Esophagus squamous epithelium (tissue), 5 donors: Measurements from ENCODE around the gene BUD31. TPM values are rescaled to one million over a fixed set of nuclear protein-coding genes. Genes with fewer than 3 reads are reported as not detected.

Experiments
- DNase-seq: peaks from one replicate; lab custom pipeline; 2025; lab: John Stamatoyannopoulos, UW
- H3K27ac ChIP-seq, 4 donors: fragments of 200-600 bp; sonication (generic); one replicate each; pipeline ENCODE4 v1.5.1; 2016 to 2019; ENCODE audit warnings: mild to moderate bottlenecking in 1 of 4
- H3K27me3 ChIP-seq, 4 donors: fragments of 200-600 bp; sonication (generic); 1 replicate in 3 of 4; 2 replicates in 1 of 4; pipeline versions ENCODE4 v1.5.1 to v1.6.0; 2017 to 2021; ENCODE audit warnings: antibody characterized with exemption in 1 of 4
- H3K36me3 ChIP-seq, 3 donors: fragments of 200-600 bp; sonication (generic); one replicate each; pipeline ENCODE4 v1.5.1; 2016 to 2019
- H3K4me1 ChIP-seq, 3 donors: fragments of 200-600 bp; sonication (generic); one replicate each; pipeline ENCODE4 v1.5.1; 2017 to 2019
- H3K4me3 ChIP-seq, 4 donors: fragments of 200-600 bp; sonication (generic); 1 replicate in 3 of 4; 2 replicates in 1 of 4; pipeline ENCODE4 v1.5.1; 2016 to 2019; ENCODE audit warnings: mild to moderate bottlenecking in 2 of 4, moderate library complexity in 1 of 4
- H3K9me3 ChIP-seq, 3 donors: fragments of 200-600 bp; sonication (generic); one replicate each; pipeline ENCODE4 v1.5.1; 2016 to 2019
- POLR2A ChIP-seq, 4 donors: fragments of 450-650 bp; IDR thresholded peaks; one replicate each; pipeline ENCODE4 v1.6.1; 2017; ENCODE audit warnings: antibody characterized with exemption in 4 of 4, mild to moderate bottlenecking in 4 of 4, moderate library complexity in 3 of 4
- WGBS, 2 donors: methylation state at CpG; one replicate each; pipeline ENCODE4 v1.1.5; 2018; 5-methylcytosine and 5-hydroxymethylcytosine counted together
- intact Hi-C: fragments of 100-400 bp; cut with DNase I; formaldehyde crosslinking; loops from one replicate; pipeline ENCODE4 v1.15.0; 2022
- total RNA-seq, 4 donors: library from RNA; depleted of rRNA; stranded (reverse); fragments of >200 nt; gene quantifications; one replicate each; pipeline ENCODE4 v1.1.0, GENCODE V29; 2016
- TF ChIP-seq, protein P1 (sequence below), 6 experiments: fragments of 450-650 bp in 4 of 6; fragments of 200-600 bp in 2 of 6; sonication (generic) in 2 of 6; IDR thresholded peaks; one replicate each; pipeline ENCODE4 v1.5.1; 2016 to 2019; ENCODE audit warnings: antibody characterized with exemption in 6 of 6, mild to moderate bottlenecking in 4 of 6, moderate library complexity in 4 of 6
- donor health status: DM: yes; HTN: yes; CAD: no.

BUD31 gene
- total RNA-seq, 4 donors from 2014 or later: 46.9 to 59.1 (median 55.9) TPM

DNA sequence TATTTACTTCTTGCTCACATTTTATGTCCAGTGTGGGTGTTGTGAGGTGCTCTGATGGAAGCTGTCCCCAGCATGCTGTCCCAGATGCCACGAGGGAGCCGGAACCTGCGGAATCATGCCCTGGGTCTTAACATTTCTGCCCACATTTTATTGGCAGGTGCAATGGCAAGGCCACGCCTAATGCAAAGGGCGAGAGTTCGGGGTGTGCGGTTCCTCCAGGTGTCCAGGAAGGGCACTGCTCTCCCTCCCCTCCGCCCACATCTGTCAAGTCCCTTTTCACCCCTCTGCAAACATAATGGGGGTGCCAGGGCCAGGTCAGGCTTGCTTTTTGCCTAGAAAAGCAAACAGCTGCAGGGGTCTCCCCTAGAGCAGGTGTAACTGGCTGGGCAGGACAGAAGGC lies 16.7 kb upstream of the BUD31 start:
- intact Hi-C loops: no loop called here
- TF ChIP-seq, protein P1, sequence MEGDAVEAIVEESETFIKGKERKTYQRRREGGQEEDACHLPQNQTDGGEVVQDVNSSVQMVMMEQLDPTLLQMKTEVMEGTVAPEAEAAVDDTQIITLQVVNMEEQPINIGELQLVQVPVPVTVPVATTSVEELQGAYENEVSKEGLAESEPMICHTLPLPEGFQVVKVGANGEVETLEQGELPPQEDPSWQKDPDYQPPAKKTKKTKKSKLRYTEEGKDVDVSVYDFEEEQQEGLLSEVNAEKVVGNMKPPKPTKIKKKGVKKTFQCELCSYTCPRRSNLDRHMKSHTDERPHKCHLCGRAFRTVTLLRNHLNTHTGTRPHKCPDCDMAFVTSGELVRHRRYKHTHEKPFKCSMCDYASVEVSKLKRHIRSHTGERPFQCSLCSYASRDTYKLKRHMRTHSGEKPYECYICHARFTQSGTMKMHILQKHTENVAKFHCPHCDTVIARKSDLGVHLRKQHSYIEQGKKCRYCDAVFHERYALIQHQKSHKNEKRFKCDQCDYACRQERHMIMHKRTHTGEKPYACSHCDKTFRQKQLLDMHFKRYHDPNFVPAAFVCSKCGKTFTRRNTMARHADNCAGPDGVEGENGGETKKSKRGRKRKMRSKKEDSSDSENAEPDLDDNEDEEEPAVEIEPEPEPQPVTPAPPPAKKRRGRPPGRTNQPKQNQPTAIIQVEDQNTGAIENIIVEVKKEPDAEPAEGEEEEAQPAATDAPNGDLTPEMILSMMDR (IDR thresholded peaks at IDR 0.05): no peak
- TF ChIP-seq POLR2A (IDR thresholded peaks at IDR 0.05): peak in 1 of 4 donors; percentile 8
- WGBS, 2 donors: 49 to 84% methylated on average over 3 to 8 of the region's 8 CpGs
- Histone ChIP-seq H3K4me3 (peak overlapping the region; percentile 47 to 73 (median 62)), H3K9me3 (no peaks in the 10 kb centered on the region), H3K36me3 (peaks cover 18 to 85% (median 48%) of the 10 kb centered on the region in 3 donors), H3K27ac (peak overlapping the region; percentile 80 to 89 (median 86)), H3K4me1 (peaks cover 16 to 24% (median 20%) of the 10 kb centered on the region in 3 donors), H3K27me3 (no peaks in the 10 kb centered on the region)
- DNase-seq: no peak

DNA sequence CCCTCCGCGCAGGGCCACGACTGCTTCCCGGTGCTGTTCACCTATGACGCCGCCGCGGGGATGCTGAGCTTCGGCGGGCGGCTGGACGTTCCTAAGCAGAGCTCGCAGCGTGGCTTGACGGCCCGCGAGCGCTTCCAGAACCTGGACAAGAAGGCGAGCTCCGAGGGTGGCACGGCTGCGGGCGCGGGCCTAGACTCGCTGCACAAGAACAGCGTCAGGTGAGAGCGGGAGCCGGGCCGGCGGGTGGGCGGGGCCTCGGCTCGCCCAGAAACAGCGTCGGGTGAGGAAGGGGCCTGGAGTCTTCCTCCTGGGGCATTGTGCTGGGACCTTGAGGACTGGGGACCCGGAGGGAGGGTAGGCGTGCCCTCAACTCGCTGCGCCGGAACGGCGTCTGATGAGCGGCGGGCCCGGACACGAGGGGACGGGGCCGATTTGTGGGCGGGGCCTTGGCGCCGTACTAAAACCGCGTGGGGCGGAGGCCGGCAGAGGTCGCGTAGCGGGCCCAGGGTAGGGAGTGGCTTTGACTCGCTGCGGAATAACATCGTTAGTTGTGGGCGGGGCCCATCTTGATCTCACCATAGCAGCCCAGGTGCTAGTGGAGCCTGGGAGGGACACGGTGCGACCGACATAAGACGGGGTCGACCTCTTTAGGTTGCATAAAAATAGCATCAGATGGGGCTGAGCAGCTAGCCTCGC lies 16.0 kb upstream of the BUD31 start:
- DNase-seq: no peak
- peaks cover 16 to 24% (median 20%) of the 10 kb centered on the region in 3 donors for H3K4me1 ChIP-seq
- no peaks in the 10 kb centered on the region for H3K9me3 ChIP-seq
- H3K27me3 ChIP-seq: no peaks in the 10 kb centered on the region
- WGBS, 2 donors: 11 to 13% methylated on average over 6 to 7 of the region's 68 CpGs
- H3K4me3 ChIP-seq: peak overlapping the region; percentile 47 to 73 (median 62)
- H3K36me3 ChIP-seq: peaks cover 18 to 86% (median 49%) of the 10 kb centered on the region in 3 donors
- intact Hi-C loops: no loop called here
- peak in 1 of 4 donors; percentile 28 for TF ChIP-seq POLR2A (IDR thresholded peaks at IDR 0.05)
- TF ChIP-seq, protein P1 (IDR thresholded peaks at IDR 0.05): no peak
- peak overlapping the region; percentile 80 to 89 (median 86) for H3K27ac ChIP-seq

DNA sequence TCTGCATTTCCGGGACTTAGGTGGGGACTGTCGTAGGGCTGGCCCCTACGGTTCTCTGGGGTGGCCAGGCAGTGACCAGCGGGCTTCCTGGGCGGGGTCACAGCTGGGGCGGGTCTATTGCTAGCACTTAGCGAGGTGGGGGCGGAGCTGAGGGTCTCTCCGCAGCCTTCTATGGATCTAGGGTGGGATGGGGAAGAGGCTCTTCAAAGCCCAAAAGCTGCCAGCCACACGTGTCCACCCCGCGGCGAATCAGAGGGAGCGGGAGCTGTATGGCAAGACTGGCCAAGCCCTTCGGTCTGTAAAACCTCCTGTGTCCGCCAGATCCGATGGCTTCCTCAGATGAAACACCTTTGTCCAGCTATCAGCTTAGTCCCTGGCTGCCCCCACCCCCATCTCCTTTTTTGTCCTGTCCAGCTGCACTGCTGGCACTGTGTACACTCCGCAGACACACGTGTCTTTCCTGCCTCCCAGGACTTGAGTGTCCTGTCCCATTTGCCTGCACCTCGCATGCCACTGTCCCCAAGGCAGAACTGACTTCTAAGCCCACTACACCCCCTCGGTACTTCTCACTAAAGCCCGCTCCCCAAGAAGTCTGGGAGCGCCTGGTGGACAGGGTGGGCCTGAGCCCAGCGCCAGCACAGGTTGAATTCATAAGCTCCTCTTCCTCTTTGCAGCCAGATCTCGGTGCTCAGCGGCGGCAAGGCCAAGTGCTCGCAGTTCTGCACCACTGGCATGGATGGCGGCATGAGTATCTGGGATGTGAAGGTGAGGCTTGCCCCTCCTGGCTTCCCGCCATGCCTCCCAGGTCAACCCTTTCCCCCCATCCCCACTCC lies 15.2 kb upstream of the BUD31 start:
- H3K4me3 ChIP-seq: peak overlapping the region; percentile 47 to 73 (median 62)
- peak overlapping the region; percentile 80 to 89 (median 86) for H3K27ac ChIP-seq
- no peaks in the 10 kb centered on the region for H3K9me3 ChIP-seq
- H3K36me3 ChIP-seq: peaks cover 13 to 86% (median 45%) of the 10 kb centered on the region in 3 donors
- intact Hi-C loops: no loop called here
- H3K27me3 ChIP-seq: no peaks in the 10 kb centered on the region
- TF ChIP-seq, protein P1 (IDR thresholded peaks at IDR 0.05): no peak
- TF ChIP-seq POLR2A (IDR thresholded peaks at IDR 0.05): no peak
- no peak for DNase-seq
- 52 to 69% methylated on average over 13 to 14 of the region's 30 CpGs for WGBS, 2 donors
- peaks cover 16 to 24% (median 20%) of the 10 kb centered on the region in 3 donors for H3K4me1 ChIP-seq

DNA sequence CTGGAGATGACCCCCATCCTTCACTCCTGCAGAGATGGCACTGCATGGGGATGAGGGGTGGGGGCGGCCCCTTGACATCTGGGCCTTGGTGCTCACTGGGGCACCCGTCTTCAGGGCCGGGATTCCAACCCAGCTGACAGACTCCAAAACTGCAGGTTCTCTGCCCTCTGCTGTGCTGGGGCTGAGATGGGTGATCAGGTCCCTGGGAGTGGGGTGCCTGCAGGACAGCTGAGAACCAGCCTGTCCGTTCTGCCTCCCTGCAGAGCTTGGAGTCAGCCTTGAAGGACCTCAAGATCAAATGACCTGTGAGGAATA lies 14.6 kb upstream of the BUD31 start:
- intact Hi-C loops: no loop called here
- no peaks in the 10 kb centered on the region for H3K9me3 ChIP-seq
- H3K36me3 ChIP-seq: peaks cover 18 to 86% (median 45%) of the 10 kb centered on the region in 3 donors
- TF ChIP-seq, protein P1 (IDR thresholded peaks at IDR 0.05): no peak
- TF ChIP-seq POLR2A (IDR thresholded peaks at IDR 0.05): no peak
- no peak overlapping the region for H3K4me3 ChIP-seq
- H3K27me3 ChIP-seq: no peaks in the 10 kb centered on the region
- 80% methylated on average over 1 of the region's 4 CpGs; no CpG with 5 or more reads in 1 of the 2 donors for WGBS, 2 donors
- H3K4me1 ChIP-seq: peaks cover 16 to 24% (median 20%) of the 10 kb centered on the region in 3 donors
- no peak for DNase-seq
- peak overlapping the region in 1 of 4 donors; percentile 89 for H3K27ac ChIP-seq
